IMR-90 (cell line): Measurements from ENCODE around the gene PSEN1.

Source experiments
- CEBPB ChIP-seq: IDR thresholded peaks from 2 replicates; pipeline ENCODE4 v1.6.1; 2012; ENCODE audit warnings: low read depth, low read length, improper control_type of control experiment
- CHD1 ChIP-seq: IDR thresholded peaks from 2 replicates; pipeline ENCODE4 v1.6.1; 2012; ENCODE audit warnings: low read depth, low read length, improper control_type of control experiment
- CTCF ChIP-seq: conservative IDR thresholded peaks from 2 replicates; pipeline ENCODE4 v1.5.1; 2012; ENCODE audit warnings: mild to moderate bottlenecking, low read depth, low read length, improper control_type of control experiment
- FOS ChIP-seq: fragments of 150-350 bp; IDR thresholded peaks from 2 replicates; pipeline ENCODE4 v1.6.1; 2016; ENCODE audit warnings: low read depth, low read length
- POLR2A ChIP-seq: IDR thresholded peaks from 2 replicates; pipeline ENCODE4 v1.6.1; 2012; ENCODE audit warnings: mild to moderate bottlenecking, low read depth, low read length
- RFX5 ChIP-seq: IDR thresholded peaks from 2 replicates; pipeline ENCODE4 v1.8.0; 2012; ENCODE audit warnings: low read depth, mild to moderate bottlenecking, low read length, moderate library complexity

- TF ChIP-seq CTCF (no peak), CHD1 (no peak), POLR2A (no peak), CEBPB (no peak), FOS (no peak), RFX5 (no peak)
Observed at GRCh38 chr14:73133795-73134194, 2.5 kb upstream of the PSEN1 start.
